Hepatocyte (in vitro differentiated cells): ENCODE data around the gene IGFBP6. TPM values are rescaled to one million over a fixed set of nuclear protein-coding genes. Genes with fewer than 3 reads are reported as not detected.

Experiments
- DNase-seq: peaks from one replicate; pipeline ENCODE4 v3.0.0-alpha.2; 2016; ENCODE audit warnings: low spot score
- H2AFZ ChIP-seq: fragments of 200-600 bp; sonication (generic); 2 replicates; pipeline ENCODE4 v1.6.0; 2016; ENCODE audit warnings: antibody characterized with exemption, mild to moderate bottlenecking
- H3K27ac ChIP-seq: fragments of 200-600 bp; sonication (generic); 2 replicates; pipeline ENCODE4 v1.5.1; 2016; ENCODE audit warnings: mild to moderate bottlenecking
- H3K27me3 ChIP-seq: fragments of 200-600 bp; sonication (generic); 2 replicates; pipeline ENCODE4 v1.6.1; 2016
- H3K36me3 ChIP-seq: fragments of 200-600 bp; sonication (generic); replicated peaks from 2 replicates; pipeline ENCODE4 v1.5.1; 2016; ENCODE audit warnings: low read depth; ENCODE audit not compliant: insufficient read depth
- H3K4me1 ChIP-seq: fragments of 200-600 bp; sonication (generic); 2 replicates; pipeline ENCODE4 v1.5.1; 2016; ENCODE audit warnings: mild to moderate bottlenecking, moderate library complexity; ENCODE audit not compliant: insufficient read depth
- H3K4me2 ChIP-seq: fragments of 200-600 bp; sonication (generic); 2 replicates; pipeline ENCODE4 v1.6.0; 2016
- H3K4me3 ChIP-seq: fragments of 200-600 bp; sonication (generic); 2 replicates; pipeline ENCODE4 v1.5.1; 2016; ENCODE audit warnings: mild to moderate bottlenecking
- H3K79me2 ChIP-seq: fragments of 200-600 bp; sonication (generic); 2 replicates; pipeline ENCODE4 v1.6.0; 2017; ENCODE audit warnings: mild to moderate bottlenecking
- H3K9me2 ChIP-seq: fragments of 200-600 bp; sonication (generic); replicated peaks from 2 replicates; pipeline ENCODE4 v1.6.0; 2017; ENCODE audit warnings: mild to moderate bottlenecking; ENCODE audit not compliant: insufficient read depth
- H3K9me3 ChIP-seq: fragments of 200-600 bp; sonication (generic); 2 replicates; pipeline ENCODE4 v1.5.1; 2016; ENCODE audit warnings: low read depth, mild to moderate bottlenecking
- H4K20me1 ChIP-seq: fragments of 200-600 bp; sonication (generic); 2 replicates; pipeline ENCODE4 v1.6.0; 2016; ENCODE audit warnings: mild to moderate bottlenecking; ENCODE audit not compliant: insufficient read depth, poor library complexity, severe bottlenecking
- EZH2 ChIP-seq: fragments of 200-600 bp; sonication (generic); IDR thresholded peaks from 2 replicates; pipeline ENCODE4 v1.6.1; 2016; ENCODE audit warnings: antibody characterized with exemption, mild to moderate bottlenecking, borderline replicate concordance
- EZH2phosphoT487 ChIP-seq: fragments of 200-600 bp; sonication (generic); IDR thresholded peaks from one replicate; pipeline ENCODE4 v1.6.1; 2018; ENCODE audit warnings: antibody characterized with exemption, mild to moderate bottlenecking, low read depth, moderate library complexity; ENCODE audit not compliant: unreplicated experiment, severe bottlenecking
- WGBS: methylation state at CpG from one replicate; pipeline ENCODE4 v1.1.6; 2016; ENCODE audit warnings: low lambda C conversion rate; ENCODE audit errors: missing lambda C conversion rate; 5-methylcytosine and 5-hydroxymethylcytosine counted together
- polyA plus RNA-seq: library from polyadenylated mRNA; unstranded; fragments of >200 nt; fragmentation: Nextera tagmentation; extraction: Ambion mirVana; gene quantifications from 2 replicates; pipeline ENCODE4 v1.2.1, GENCODE V29; 2016
- total RNA-seq: library from RNA; depleted of rRNA; stranded (reverse); fragments of >200 nt; gene quantifications from 2 replicates; pipeline ENCODE4 v1.2.3, GENCODE V29; 2014
- TF ChIP-seq, protein P1 (sequence below): fragments of 200-600 bp; sonication (generic); IDR thresholded peaks from 2 replicates; pipeline ENCODE4 v1.5.1; 2016; ENCODE audit warnings: antibody characterized with exemption, mild to moderate bottlenecking; ENCODE audit not compliant: poor library complexity

IGFBP6 gene
- total and polyA plus RNA-seq, 2 experiments from 2014 or later, result 25.1 to 86.0 TPM

- H3K36me3 ChIP-seq, result no peaks in the 10 kb centered on the region
- no peaks in the 10 kb centered on the region for H3K27me3 ChIP-seq
- DNase-seq, result no peak
- no peaks in the 10 kb centered on the region for H4K20me1 ChIP-seq
- no peak overlapping the region for H2AFZ ChIP-seq
- H3K4me1 ChIP-seq, result peaks cover 55% of the 10 kb centered on the region
- H3K27ac ChIP-seq, result peak overlapping the region; percentile 99
- no peaks in the 10 kb centered on the region for H3K9me3 ChIP-seq
- 89% methylated on average over 7 of the region's 7 CpGs for WGBS
- no peak overlapping the region for H3K4me3 ChIP-seq
- TF ChIP-seq EZH2phosphoT487, result no peak
- TF ChIP-seq EZH2, result no peak
- TF ChIP-seq, protein P1, sequence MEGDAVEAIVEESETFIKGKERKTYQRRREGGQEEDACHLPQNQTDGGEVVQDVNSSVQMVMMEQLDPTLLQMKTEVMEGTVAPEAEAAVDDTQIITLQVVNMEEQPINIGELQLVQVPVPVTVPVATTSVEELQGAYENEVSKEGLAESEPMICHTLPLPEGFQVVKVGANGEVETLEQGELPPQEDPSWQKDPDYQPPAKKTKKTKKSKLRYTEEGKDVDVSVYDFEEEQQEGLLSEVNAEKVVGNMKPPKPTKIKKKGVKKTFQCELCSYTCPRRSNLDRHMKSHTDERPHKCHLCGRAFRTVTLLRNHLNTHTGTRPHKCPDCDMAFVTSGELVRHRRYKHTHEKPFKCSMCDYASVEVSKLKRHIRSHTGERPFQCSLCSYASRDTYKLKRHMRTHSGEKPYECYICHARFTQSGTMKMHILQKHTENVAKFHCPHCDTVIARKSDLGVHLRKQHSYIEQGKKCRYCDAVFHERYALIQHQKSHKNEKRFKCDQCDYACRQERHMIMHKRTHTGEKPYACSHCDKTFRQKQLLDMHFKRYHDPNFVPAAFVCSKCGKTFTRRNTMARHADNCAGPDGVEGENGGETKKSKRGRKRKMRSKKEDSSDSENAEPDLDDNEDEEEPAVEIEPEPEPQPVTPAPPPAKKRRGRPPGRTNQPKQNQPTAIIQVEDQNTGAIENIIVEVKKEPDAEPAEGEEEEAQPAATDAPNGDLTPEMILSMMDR, result no peak
- H3K4me2 ChIP-seq, result peak overlapping the region; percentile 83
- peaks cover 30% of the 10 kb centered on the region for H3K79me2 ChIP-seq
- H3K9me2 ChIP-seq, result no peaks in the 10 kb centered on the region
These were observed 45.5 kb upstream of the IGFBP6 start for GRCh38 chr12:53051881-53052412.

- H3K4me3 ChIP-seq, result no peak overlapping the region
- H3K4me1 ChIP-seq, result peaks cover 55% of the 10 kb centered on the region
- TF ChIP-seq, protein P1, result no peak
- no peak for TF ChIP-seq EZH2phosphoT487
- TF ChIP-seq EZH2, result no peak
- H3K27me3 ChIP-seq, result no peaks in the 10 kb centered on the region
- H3K27ac ChIP-seq, result peak overlapping the region; percentile 99
- H3K9me3 ChIP-seq, result no peaks in the 10 kb centered on the region
- H3K9me2 ChIP-seq, result no peaks in the 10 kb centered on the region
- H3K79me2 ChIP-seq, result peaks cover 30% of the 10 kb centered on the region
- no peak overlapping the region for H2AFZ ChIP-seq
- H3K36me3 ChIP-seq, result no peaks in the 10 kb centered on the region
- DNase-seq, result peak; percentile 65
- H3K4me2 ChIP-seq, result peak overlapping the region; percentile 83
- no peaks in the 10 kb centered on the region for H4K20me1 ChIP-seq
- WGBS, result 69% methylated on average over 9 of the region's 11 CpGs
These were observed 44.8 kb upstream of the IGFBP6 start for GRCh38 chr12:53052419-53053217.

- TF ChIP-seq, protein P1, result peak; percentile 62
- TF ChIP-seq EZH2 (no peak), EZH2phosphoT487 (no peak)
- no peaks in the 10 kb centered on the region for H3K36me3 ChIP-seq
- H3K27ac ChIP-seq, result peak overlapping the region; percentile 99
- DNase-seq, result peak; percentile 86
- no peaks in the 10 kb centered on the region for H3K9me2 ChIP-seq
- no peaks in the 10 kb centered on the region for H3K27me3 ChIP-seq
- H2AFZ ChIP-seq, result no peak overlapping the region
- peak overlapping the region; percentile 35 for H3K4me3 ChIP-seq
- H4K20me1 ChIP-seq, result no peaks in the 10 kb centered on the region
- H3K4me1 ChIP-seq, result peaks cover 49% of the 10 kb centered on the region
- peak overlapping the region; percentile 83 for H3K4me2 ChIP-seq
- no peaks in the 10 kb centered on the region for H3K9me3 ChIP-seq
- H3K79me2 ChIP-seq, result peaks cover 30% of the 10 kb centered on the region
- WGBS, result 54% methylated on average over 11 of the region's 16 CpGs
These were observed 44.0 kb upstream of the IGFBP6 start for GRCh38 chr12:53053218-53054111.
